AG10803 (cell line): Measurements from ENCODE around the gene PCDHGC4.

ENCODE experiments used
- DNase-seq: peaks from one replicate; pipeline ENCODE4 v3.0.0; 2010; ENCODE audit warnings: low read depth
- H3K4me3 ChIP-seq: 2 replicates; pipeline ENCODE4 v1.5.1; 2011; ENCODE audit warnings: mild to moderate bottlenecking, low read length, control low read depth
- TF ChIP-seq, protein P1 (sequence below): conservative IDR thresholded peaks from 2 replicates; pipeline ENCODE4 v1.5.1; 2011; ENCODE audit warnings: mild to moderate bottlenecking, low read length, control low read depth, inconsistent platforms

PCDHGC4 gene

DNA sequence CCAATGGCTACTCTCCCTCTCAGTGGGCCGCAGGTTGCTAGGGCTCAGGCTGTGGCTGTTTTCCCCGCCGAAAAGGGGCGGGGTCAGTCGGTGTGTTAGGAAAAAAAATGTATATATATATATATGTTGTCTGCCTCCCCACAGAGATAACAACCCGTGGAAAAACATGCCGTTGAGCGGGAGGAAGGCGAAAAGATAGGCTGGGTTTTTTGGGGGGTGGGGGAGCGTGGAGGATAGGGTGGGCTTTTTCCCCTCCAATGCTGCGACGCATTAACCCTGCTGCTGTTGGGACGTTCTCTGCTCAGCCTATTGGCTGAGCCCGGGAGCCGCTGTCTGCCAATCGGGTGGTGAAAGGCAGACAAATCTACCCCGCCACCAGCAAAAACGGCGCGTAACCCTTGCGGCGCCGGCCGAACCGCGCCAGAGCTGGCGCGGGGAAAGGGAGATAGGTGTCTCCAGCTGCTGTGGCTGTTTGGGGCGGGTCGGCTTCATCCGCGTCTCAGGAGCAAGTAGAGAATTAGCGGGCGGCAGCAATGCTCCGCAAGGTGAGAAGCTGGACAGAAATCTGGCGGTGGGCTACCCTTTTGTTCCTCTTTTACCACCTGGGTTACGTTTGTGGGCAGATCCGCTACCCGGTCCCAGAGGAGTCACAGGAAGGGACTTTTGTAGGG is at the start of gene PCDHGC4:
Gene PCDHGC4 (plus strand): TSS at position 390 of the 671 bp plus-strand sequence. CDS start 144 bp downstream, at position 534.
- TF ChIP-seq, protein P1, sequence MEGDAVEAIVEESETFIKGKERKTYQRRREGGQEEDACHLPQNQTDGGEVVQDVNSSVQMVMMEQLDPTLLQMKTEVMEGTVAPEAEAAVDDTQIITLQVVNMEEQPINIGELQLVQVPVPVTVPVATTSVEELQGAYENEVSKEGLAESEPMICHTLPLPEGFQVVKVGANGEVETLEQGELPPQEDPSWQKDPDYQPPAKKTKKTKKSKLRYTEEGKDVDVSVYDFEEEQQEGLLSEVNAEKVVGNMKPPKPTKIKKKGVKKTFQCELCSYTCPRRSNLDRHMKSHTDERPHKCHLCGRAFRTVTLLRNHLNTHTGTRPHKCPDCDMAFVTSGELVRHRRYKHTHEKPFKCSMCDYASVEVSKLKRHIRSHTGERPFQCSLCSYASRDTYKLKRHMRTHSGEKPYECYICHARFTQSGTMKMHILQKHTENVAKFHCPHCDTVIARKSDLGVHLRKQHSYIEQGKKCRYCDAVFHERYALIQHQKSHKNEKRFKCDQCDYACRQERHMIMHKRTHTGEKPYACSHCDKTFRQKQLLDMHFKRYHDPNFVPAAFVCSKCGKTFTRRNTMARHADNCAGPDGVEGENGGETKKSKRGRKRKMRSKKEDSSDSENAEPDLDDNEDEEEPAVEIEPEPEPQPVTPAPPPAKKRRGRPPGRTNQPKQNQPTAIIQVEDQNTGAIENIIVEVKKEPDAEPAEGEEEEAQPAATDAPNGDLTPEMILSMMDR = no peak
- peak within 1 kb of the TSS; percentile 40 for H3K4me3 ChIP-seq
- DNase-seq = no peak

DNA sequence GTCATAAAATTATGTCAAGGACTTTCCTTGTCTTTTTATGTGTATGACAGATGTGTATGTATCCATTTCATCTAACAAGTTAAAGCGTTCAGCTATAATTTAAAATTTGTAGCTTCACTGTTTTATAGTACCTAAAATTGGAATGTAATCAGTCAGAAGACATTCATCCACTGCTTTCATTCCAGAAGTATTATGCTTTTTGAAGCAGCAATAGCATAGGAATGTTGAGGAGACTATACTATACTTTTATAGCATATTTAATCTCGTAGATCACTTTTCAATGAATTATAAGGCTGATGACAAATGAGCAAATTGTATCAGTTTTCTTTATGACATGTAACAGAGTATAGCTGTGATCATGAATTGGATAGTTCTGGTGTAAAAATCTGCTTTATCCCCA is 47.6 kb upstream of the PCDHGC4 start:
- H3K4me3 ChIP-seq = no peak overlapping the region
- TF ChIP-seq, protein P1 = no peak
- DNase-seq = peak; percentile 14

DNA sequence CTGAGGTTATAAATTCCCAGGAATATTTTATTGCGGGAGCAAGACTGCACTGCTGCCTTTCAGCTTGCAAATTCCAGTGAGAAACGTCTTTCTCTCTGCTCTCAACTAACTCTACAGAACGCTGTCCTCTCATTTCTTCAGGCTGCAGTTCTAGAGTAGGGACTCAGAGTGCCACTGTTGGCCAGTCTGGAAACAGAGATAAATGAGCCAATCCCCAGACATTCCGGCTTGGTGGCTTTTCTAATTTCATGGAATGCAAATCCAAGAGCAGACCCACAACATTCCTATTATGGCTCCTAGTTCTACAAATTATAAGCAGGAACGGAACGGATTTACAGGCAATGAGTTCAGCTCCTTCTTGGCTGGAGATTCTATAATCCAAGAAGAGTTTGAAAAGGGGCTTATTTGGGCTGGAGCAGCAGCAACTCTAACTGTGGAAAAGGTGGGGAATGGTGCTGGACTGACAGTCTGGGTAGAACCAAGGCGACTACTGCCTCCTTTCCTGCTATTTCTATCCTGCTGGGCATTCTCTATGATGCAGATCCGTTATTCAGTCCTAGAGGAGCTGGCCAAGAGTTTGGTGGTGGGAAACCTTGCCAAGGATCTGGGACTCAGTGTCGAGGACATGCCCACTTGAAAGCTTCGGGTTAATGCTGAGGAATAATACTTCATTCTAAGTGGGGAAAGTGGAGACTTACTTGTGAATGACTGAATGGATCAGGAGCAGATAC is 45.3 kb upstream of the PCDHGC4 start:
- DNase-seq = peak; percentile 42
- H3K4me3 ChIP-seq = no peak overlapping the region
- TF ChIP-seq, protein P1 = peak; percentile 23; the same call in 1 of the 2 replicates

DNA sequence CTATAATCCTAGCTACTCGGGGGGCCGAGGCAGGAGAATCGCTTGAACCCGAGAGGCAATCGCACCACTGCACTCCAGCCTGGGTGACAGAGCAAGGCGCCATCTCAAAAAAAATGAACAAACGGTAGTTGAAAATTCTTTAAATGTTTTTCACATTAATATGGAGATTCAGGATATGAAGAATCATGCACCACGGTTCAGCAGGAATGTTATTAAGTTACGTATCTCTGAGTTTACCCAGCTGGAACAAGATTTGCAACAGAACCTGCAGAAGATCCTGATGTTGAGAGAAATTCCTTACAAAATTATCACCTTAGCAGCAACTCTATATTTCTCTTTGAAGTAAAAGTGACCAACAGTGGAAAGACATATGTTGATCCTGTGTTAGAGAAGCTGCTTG is 44.5 kb upstream of the PCDHGC4 start:
- no peak overlapping the region for H3K4me3 ChIP-seq
- TF ChIP-seq, protein P1 = no peak
- no peak for DNase-seq

DNA sequence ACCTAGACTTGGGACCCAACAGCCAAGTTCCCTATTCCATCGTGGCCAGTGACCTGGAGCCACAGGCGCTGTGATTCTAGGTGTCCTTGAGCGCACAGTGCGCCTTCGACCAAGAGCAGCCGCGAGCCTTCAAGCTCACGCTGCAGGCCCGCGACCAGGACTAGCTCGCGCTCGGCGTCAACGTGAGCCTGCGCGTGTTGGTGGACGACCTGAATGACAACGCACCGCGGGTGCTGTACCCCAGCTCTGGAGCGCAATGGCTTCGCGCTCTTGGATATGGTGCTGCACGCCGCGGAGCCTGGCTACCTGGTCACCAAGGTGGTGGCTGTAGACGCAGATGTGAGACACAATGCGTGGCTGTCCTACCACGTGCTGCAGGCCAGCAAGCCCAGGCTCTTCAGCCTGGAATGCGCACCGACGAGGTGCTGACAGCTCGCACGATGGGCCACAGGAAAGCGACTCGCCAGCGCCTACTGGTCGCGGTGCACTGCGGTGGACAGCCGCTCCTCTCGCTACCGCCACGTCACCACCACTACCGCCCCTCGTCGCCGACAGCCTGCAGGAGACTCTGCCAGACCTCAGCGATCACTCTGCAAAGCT is 43.2 kb upstream of the PCDHGC4 start:
- DNase-seq = no peak
- H3K4me3 ChIP-seq = no peak overlapping the region
- TF ChIP-seq, protein P1 = no peak

DNA sequence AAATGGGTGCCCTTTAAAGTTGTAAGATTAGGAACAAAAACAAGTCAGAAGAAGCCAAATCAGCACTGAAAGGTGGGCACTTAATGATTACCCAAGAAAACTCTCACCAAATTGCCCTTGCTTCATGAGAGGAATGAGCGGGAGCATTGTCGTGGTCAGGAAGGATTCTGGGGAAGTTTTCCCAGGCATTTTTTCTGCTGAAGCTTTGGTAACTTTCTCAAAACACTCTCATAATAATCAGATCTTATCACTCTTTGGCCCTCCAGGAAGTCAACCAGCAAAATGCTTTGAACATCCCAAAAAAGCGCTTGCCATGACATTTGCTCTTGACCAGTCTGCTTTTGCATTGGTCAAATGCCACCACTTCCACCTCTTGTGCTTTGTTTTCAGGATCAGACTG is 19.5 kb upstream of the PCDHGC4 start:
- DNase-seq = peak; percentile 76
- no peak overlapping the region for H3K4me3 ChIP-seq
- TF ChIP-seq, protein P1 = no peak

DNA sequence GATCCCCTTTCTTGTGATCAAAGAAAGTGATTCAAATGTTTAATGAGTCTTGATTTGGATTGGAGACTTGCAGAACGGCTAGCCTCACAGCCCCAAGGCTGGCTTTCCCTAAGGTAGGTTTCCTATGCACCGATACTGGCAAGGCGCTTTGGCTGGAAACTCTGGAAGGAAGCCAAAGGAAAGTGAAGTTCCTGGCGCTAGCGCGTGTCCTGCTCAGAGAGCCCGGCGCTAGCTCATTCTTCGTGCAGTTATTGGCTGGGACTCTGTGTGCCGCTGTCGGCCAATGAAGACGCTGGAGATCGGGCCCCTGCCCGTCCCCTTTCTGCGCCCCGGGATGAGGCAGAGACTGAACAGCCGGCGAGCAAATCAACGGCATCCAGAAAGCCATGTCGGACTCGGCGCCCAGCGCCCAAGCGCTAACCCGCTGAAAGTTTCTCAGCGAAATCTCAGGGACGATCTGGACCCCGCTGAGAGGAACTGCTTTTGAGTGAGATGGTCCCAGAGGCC is 9.2 kb upstream of the PCDHGC4 start, which contains the start of gene PCDHGC3:
Gene PCDHGC3 (plus strand): TSS at position 342 of the 507 bp plus-strand sequence. CDS start 151 bp downstream, at position 493.
- peak; percentile 95 for DNase-seq
- peak within 1 kb of the TSS; percentile 91 for H3K4me3 ChIP-seq

More for the DNA sequence above, 9.2 kb upstream of the PCDHGC4 start, which contains the start of gene PCDHGC3:
- TF ChIP-seq, protein P1 = peak; percentile 44
